Fibroblast of skin of scalp (primary cell): ENCODE results near the gene SPDYA. TPM values are rescaled to one million over a fixed set of nuclear protein-coding genes. Genes with fewer than 3 reads are reported as not detected.
A peak's percentile ranks its signal among the peaks of the same experiment; 100 is the strongest.
"Not testable (repeated sequence)": the region's sequence is repeated elsewhere in the genome, so short reads cannot be mapped to it uniquely, and the experiment has no call there.

ENCODE experiments used
- DNase-seq: peaks from one replicate; pipeline ENCODE4 v3.0.0-alpha.2; 2013
- polyA plus RNA-seq, 2 experiments: library from polyadenylated mRNA; unstranded; fragments of 120-200 nt; gene quantifications; one replicate each; pipeline ENCODE4 v1.2.1, GENCODE V29; 2013; ENCODE audit not compliant: insufficient read length in 2 of 2

SPDYA gene
- polyA plus RNA-seq (2013, experiment 1 of 2; ENCODE audit: insufficient read length), result 0.42 TPM
- polyA plus RNA-seq (2013, experiment 2 of 2; ENCODE audit: insufficient read length), result 0.33 TPM

- peak; percentile 71 for DNase-seq
Measured at GRCh38 chr2:28810384-28811285, at the start of gene SPDYA. TSS of gene SPDYA (plus strand) at chr2:28810834. CDS start at chr2:28816015, 5,181 bp downstream.

GRCh38 chr2:28761420-28761819 lies 49.2 kb upstream of the SPDYA start:
- DNase-seq, result no peak

GRCh38 chr2:28764909-28765711 lies 45.5 kb upstream of the SPDYA start:
- DNase-seq, result peak; percentile 89

GRCh38 chr2:28766070-28766469 lies 44.6 kb upstream of the SPDYA start:
- no peak for DNase-seq

GRCh38 chr2:28767337-28767736 lies 43.3 kb upstream of the SPDYA start:
- DNase-seq, result no peak

- no peak for DNase-seq
Measured at GRCh38 chr2:28768422-28768821, 42.2 kb upstream of the SPDYA start.

- no peak for DNase-seq
Measured at GRCh38 chr2:28768952-28769351, 41.7 kb upstream of the SPDYA start.

- no peak for DNase-seq
Measured at GRCh38 chr2:28772351-28772750, 38.3 kb upstream of the SPDYA start.

- DNase-seq, result no peak
Measured at GRCh38 chr2:28776471-28776870, 34.2 kb upstream of the SPDYA start.

GRCh38 chr2:28778392-28778791 lies 32.2 kb upstream of the SPDYA start:
- DNase-seq, result no peak

GRCh38 chr2:28779001-28779400 lies 31.6 kb upstream of the SPDYA start:
- DNase-seq, result no peak

GRCh38 chr2:28780496-28780895 lies 30.1 kb upstream of the SPDYA start:
- no peak for DNase-seq

GRCh38 chr2:28782423-28782822 lies 28.2 kb upstream of the SPDYA start:
- no peak for DNase-seq

GRCh38 chr2:28784570-28784969 lies 26.1 kb upstream of the SPDYA start:
- DNase-seq, result not testable (repeated sequence)

GRCh38 chr2:28796620-28797019 lies 14.0 kb upstream of the SPDYA start:
- no peak for DNase-seq

GRCh38 chr2:28801726-28802125 lies 8.9 kb upstream of the SPDYA start:
- no peak for DNase-seq

- DNase-seq, result peak; percentile 17
Measured at GRCh38 chr2:28802975-28803429, 7.6 kb upstream of the SPDYA start.

- DNase-seq, result no peak
Measured at GRCh38 chr2:28809927-28810326, 707 bp upstream of the SPDYA start.

GRCh38 chr2:28818053-28818452 lies 7.4 kb downstream of the SPDYA start:
- no peak for DNase-seq

- DNase-seq, result peak; percentile 46
Measured at GRCh38 chr2:28821295-28821958, 10.8 kb downstream of the SPDYA start.

- DNase-seq, result no peak
Measured at GRCh38 chr2:28822036-28822435, 11.4 kb downstream of the SPDYA start.

GRCh38 chr2:28824207-28824606 lies 13.6 kb downstream of the SPDYA start:
- no peak for DNase-seq

- DNase-seq, result no peak
Measured at GRCh38 chr2:28824870-28825269, 14.2 kb downstream of the SPDYA start.
